ENCODE measurements around the gene HNMT.

Gene HNMT

DNA sequence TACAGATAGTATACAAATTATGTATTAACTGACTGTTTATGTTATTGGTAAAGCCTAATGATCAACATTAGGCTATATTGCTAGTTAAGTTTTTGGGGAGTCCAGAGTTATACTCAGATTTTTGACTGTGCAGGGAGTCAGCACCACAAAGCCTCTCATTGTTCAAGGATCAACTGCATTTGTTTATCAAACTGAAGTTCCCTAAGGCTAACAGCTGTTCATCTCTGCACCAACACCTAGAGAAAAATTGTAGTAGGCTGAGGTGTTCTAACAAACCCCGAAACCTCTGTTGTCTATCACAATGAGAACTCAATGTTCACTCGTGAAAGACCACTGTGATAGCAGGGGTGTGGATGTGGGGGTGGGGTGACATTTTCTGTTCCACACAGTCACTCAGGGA is 97.7 kb downstream of the HNMT start:
- no peak for FAIRE-seq

- no peak for FAIRE-seq
Measured at GRCh38 chr2:138063181-138063580, 98.9 kb downstream of the HNMT start.
